Fibroblast of pulmonary artery (primary cell): Measurements from ENCODE around the gene VWC2.

Experiments
- DNase-seq: peaks from one replicate; pipeline ENCODE4 v3.0.0-alpha.2; 2010; ENCODE audit warnings: low read depth
- H3K4me3 ChIP-seq: replicated peaks from 2 replicates; pipeline ENCODE4 v1.5.1; 2011; ENCODE audit warnings: low read depth, mild to moderate bottlenecking, control low read depth, low read length, moderate library complexity
- TF ChIP-seq, protein P1 (sequence below): IDR thresholded peaks from 2 replicates; pipeline ENCODE4 v1.5.1; 2011; ENCODE audit warnings: mild to moderate bottlenecking, control low read depth, low read length, inconsistent platforms; ENCODE audit errors: missing control alignments

VWC2 gene

GRCh38 chr7:49883933-49884332 lies 110.5 kb downstream of the VWC2 start:
- TF ChIP-seq, protein P1, sequence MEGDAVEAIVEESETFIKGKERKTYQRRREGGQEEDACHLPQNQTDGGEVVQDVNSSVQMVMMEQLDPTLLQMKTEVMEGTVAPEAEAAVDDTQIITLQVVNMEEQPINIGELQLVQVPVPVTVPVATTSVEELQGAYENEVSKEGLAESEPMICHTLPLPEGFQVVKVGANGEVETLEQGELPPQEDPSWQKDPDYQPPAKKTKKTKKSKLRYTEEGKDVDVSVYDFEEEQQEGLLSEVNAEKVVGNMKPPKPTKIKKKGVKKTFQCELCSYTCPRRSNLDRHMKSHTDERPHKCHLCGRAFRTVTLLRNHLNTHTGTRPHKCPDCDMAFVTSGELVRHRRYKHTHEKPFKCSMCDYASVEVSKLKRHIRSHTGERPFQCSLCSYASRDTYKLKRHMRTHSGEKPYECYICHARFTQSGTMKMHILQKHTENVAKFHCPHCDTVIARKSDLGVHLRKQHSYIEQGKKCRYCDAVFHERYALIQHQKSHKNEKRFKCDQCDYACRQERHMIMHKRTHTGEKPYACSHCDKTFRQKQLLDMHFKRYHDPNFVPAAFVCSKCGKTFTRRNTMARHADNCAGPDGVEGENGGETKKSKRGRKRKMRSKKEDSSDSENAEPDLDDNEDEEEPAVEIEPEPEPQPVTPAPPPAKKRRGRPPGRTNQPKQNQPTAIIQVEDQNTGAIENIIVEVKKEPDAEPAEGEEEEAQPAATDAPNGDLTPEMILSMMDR = no peak
- no peak for DNase-seq
- H3K4me3 ChIP-seq = no peak overlapping the region

- H3K4me3 ChIP-seq = no peak overlapping the region
- TF ChIP-seq, protein P1 = no peak
- DNase-seq = no peak
These were observed 112.3 kb downstream of the VWC2 start for GRCh38 chr7:49885593-49886285.

- DNase-seq = no peak
- TF ChIP-seq, protein P1 = no peak
- H3K4me3 ChIP-seq = no peak overlapping the region
These were observed 119.0 kb downstream of the VWC2 start for GRCh38 chr7:49892481-49892880.

DNA sequence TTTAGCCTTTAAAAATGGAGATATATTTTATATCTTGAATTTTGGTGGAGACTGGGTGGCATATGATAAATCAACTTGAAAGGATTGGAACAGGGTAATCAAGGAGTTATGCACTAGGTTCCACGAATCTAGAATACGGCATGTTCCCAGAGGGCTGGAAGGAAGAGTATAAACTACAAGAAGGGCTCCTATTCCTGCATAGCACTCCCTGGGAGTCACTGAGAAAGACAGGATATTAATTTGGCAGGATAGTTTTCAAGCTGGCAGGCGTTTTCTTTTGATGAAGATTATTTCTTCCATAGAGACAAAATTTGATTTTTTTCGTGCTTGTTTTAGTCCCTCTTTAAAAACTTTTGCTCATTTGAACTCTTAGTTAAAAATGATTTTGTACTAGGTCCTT lies 119.7 kb downstream of the VWC2 start:
- H3K4me3 ChIP-seq = no peak overlapping the region
- TF ChIP-seq, protein P1 = no peak
- DNase-seq = no peak

DNA sequence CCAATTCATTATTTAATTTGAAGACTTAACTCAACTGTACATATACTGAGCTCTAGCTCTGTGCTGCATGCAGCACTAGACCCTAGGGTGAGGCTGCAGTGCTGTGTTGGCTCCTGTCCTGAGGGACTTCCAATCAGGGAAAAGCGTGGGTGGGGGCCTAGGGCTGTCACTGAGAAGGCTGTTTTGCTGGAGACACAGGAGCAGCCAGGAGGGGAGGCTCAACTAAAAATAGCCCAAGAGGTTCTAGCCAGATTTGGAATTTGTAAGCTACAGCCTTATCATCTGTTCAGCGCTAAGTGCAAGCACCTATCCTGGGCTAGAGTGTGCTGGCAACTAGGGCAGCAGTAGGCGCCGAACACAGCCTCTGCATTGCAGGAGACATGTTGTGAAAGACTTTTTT lies 121.1 kb downstream of the VWC2 start:
- no peak for DNase-seq
- TF ChIP-seq, protein P1 = no peak
- no peak overlapping the region for H3K4me3 ChIP-seq

GRCh38 chr7:49911909-49912308 lies 138.5 kb downstream of the VWC2 start:
- TF ChIP-seq, protein P1 = no peak
- DNase-seq = no peak

DNA sequence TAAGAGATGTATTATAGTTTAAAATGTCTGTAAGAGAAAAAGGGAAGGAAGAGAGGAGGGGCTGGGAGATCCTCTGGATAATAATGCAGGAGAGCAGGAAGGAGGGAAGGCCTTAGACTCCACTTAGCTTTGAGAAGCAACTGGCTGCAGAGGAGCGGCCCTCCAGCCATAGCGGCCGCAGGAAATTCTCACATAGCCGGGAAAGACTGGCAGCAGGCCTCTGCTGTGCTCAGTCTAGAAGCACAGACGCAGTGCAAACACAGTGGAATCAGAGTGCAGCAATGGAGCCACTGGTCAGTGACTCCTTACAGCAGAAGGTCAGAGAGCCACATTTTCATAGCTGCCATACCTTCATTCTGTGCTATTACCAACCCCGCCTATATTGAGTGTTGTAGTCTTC lies 153.3 kb downstream of the VWC2 start:
- H3K4me3 ChIP-seq = no peak overlapping the region
- no peak for DNase-seq
- TF ChIP-seq, protein P1 = no peak

More at GRCh38 chr7:49911909-49912308, 138.5 kb downstream of the VWC2 start:
- H3K4me3 ChIP-seq = no peak overlapping the region
